ENCODE results near the gene EPB41L2. TPM values are rescaled to one million over a fixed set of nuclear protein-coding genes. Genes with fewer than 3 reads are reported as not detected.
"Not testable (repeated sequence)": the region's sequence is repeated elsewhere in the genome, so short reads cannot be mapped to it uniquely, and the experiment has no call there.

EPB41L2 gene
- total RNA-seq, 1 donor from 2014 or later = 91.8 TPM

GRCh38 chr6:130836055-130836640, 226.9 kb downstream of the EPB41L2 start:
- DNase-seq (no peak), ATAC-seq (no peak)
- intact Hi-C loops (cut with micrococcal nuclease) = no loop called here

GRCh38 chr6:130834482-130835251, 228.4 kb downstream of the EPB41L2 start:
- no peak for DNase-seq
- no peak for ATAC-seq
- intact Hi-C loops (cut with micrococcal nuclease) = no loop called here

GRCh38 chr6:130833569-130833968, 229.5 kb downstream of the EPB41L2 start:
- ATAC-seq (no peak), DNase-seq (no peak)
- intact Hi-C loops (cut with micrococcal nuclease) = no loop called here

- DNase-seq (no peak), ATAC-seq (no peak)
- intact Hi-C loops (cut with micrococcal nuclease) = no loop called here
These were observed 231.4 kb downstream of the EPB41L2 start for GRCh38 chr6:130831607-130832006.

- intact Hi-C loops (cut with micrococcal nuclease) = no loop called here
- ATAC-seq (no peak), DNase-seq (no peak)
These were observed 233.6 kb downstream of the EPB41L2 start for GRCh38 chr6:130829333-130829910.

- DNase-seq (no peak), ATAC-seq (no peak)
- intact Hi-C loops (cut with micrococcal nuclease) = no loop called here
These were observed 235.5 kb downstream of the EPB41L2 start, which contains the start of gene SMLR1 for GRCh38 chr6:130827247-130828149. TSS of gene SMLR1 (plus strand) at chr6:130827406. CDS start at chr6:130827414, 8 bp downstream.

- DNase-seq = no peak
- no peak for ATAC-seq
These were observed 236.4 kb downstream of the EPB41L2 start for GRCh38 chr6:130826442-130827246.

GRCh38 chr6:130825772-130826441, 237.1 kb downstream of the EPB41L2 start:
- no peak for ATAC-seq
- intact Hi-C loops (cut with micrococcal nuclease) = no loop called here
- DNase-seq = no peak

More at GRCh38 chr6:130826442-130827246, 236.4 kb downstream of the EPB41L2 start:
- intact Hi-C loops (cut with micrococcal nuclease) = no loop called here

GRCh38 chr6:130824978-130825694, 237.9 kb downstream of the EPB41L2 start:
- intact Hi-C loops (cut with micrococcal nuclease) = no loop called here
- DNase-seq = no peak

GRCh38 chr6:130822736-130823135, 240.3 kb downstream of the EPB41L2 start:
- no peak for ATAC-seq
- DNase-seq = no peak
- intact Hi-C loops (cut with micrococcal nuclease) = no loop called here

More at GRCh38 chr6:130824978-130825694, 237.9 kb downstream of the EPB41L2 start:
- ATAC-seq = no peak

- ATAC-seq (no peak), DNase-seq (no peak)
- intact Hi-C loops (cut with micrococcal nuclease) = no loop called here
These were observed 247.6 kb downstream of the EPB41L2 start for GRCh38 chr6:130815200-130816071.

GRCh38 chr6:130814506-130814905, 248.5 kb downstream of the EPB41L2 start:
- ATAC-seq (no peak), DNase-seq (no peak)
- intact Hi-C loops (cut with micrococcal nuclease) = no loop called here

- no peak for DNase-seq
- intact Hi-C loops (cut with micrococcal nuclease) = no loop called here
- ATAC-seq = no peak
These were observed 251.1 kb downstream of the EPB41L2 start for GRCh38 chr6:130811932-130812331.

- intact Hi-C loops (cut with micrococcal nuclease) = no loop called here
- DNase-seq (no peak), ATAC-seq (no peak)
These were observed 252.6 kb downstream of the EPB41L2 start for GRCh38 chr6:130810307-130811030.

- DNase-seq; ATAC-seq; intact Hi-C loops (cut with micrococcal nuclease): not testable (repeated sequence)
These were observed 261.7 kb downstream of the EPB41L2 start for GRCh38 chr6:130801368-130801767.

GRCh38 chr6:130797061-130797460, 266.0 kb downstream of the EPB41L2 start:
- intact Hi-C loops (cut with micrococcal nuclease) = no loop called here
- no peak for DNase-seq
- no peak for ATAC-seq
